ENCODE results near the gene FGFR3.
A peak's percentile ranks its signal among the peaks of the same experiment; 100 is the strongest.

The FGFR3 gene

GRCh38 chr4:1830642-1831228 is 37.6 kb downstream of the FGFR3 start:
- no peak overlapping the region for H3K4me3 ChIP-seq (ENCODE audit: low read length)
- H4K20me1 ChIP-seq (ENCODE audit: insufficient read depth, low read length), result 0 out of 2 replicates have a peak, but pooled peaks cover 6% of the 10 kb centered on the region
- H2AFZ ChIP-seq (ENCODE audit: low read depth, low read length), result no peak overlapping the region
- no peak overlapping the region for H3K27ac ChIP-seq (ENCODE audit: low read length)
- TF ChIP-seq CTCF (IDR thresholded peaks at IDR 0.05; ENCODE audit: low read depth, low read length) (no peak), EZH2phosphoT487 (IDR thresholded peaks at IDR 0.05; ENCODE audit: low read depth) (no peak)
- H3K36me3 ChIP-seq (replicated peaks; ENCODE audit: low read depth, low read length), result peaks cover 54% of the 10 kb centered on the region
- peaks cover 10% of the 10 kb centered on the region for H3K79me2 ChIP-seq (ENCODE audit: low read length)
- H3K9ac ChIP-seq (ENCODE audit: low read length), result no peak overlapping the region
- no peak overlapping the region for H3K4me2 ChIP-seq (ENCODE audit: low read length)
- H3K4me1 ChIP-seq (ENCODE audit: low read length), result peaks cover 23% of the 10 kb centered on the region
- no peaks in the 10 kb centered on the region for H3K9me3 ChIP-seq (ENCODE audit: insufficient read depth, low read length)
- H3K27me3 ChIP-seq (ENCODE audit: low read depth, low read length), result no peaks in the 10 kb centered on the region

- Histone ChIP-seq H3K9me3 (ENCODE audit: insufficient read depth, low read length) (no peaks in the 10 kb centered on the region), H3K79me2 (ENCODE audit: low read length) (peaks cover 10% of the 10 kb centered on the region), H3K36me3 (replicated peaks; ENCODE audit: low read depth, low read length) (peaks cover 50% of the 10 kb centered on the region), H3K4me3 (ENCODE audit: low read length) (no peak overlapping the region), H3K4me2 (ENCODE audit: low read length) (no peak overlapping the region), H3K27ac (ENCODE audit: low read length) (no peak overlapping the region), H2AFZ (ENCODE audit: low read depth, low read length) (no peak overlapping the region), H3K9ac (ENCODE audit: low read length) (no peak overlapping the region), H3K27me3 (ENCODE audit: low read depth, low read length) (no peaks in the 10 kb centered on the region), H4K20me1 (ENCODE audit: insufficient read depth, low read length) (0 out of 2 replicates have a peak, but pooled peaks cover 6% of the 10 kb centered on the region), H3K4me1 (ENCODE audit: low read length) (peaks cover 23% of the 10 kb centered on the region)
- TF ChIP-seq CTCF (IDR thresholded peaks at IDR 0.05; ENCODE audit: low read depth, low read length) (no peak), EZH2phosphoT487 (IDR thresholded peaks at IDR 0.05; ENCODE audit: low read depth) (no peak)
Observed at GRCh38 chr4:1831331-1831730, 38.2 kb downstream of the FGFR3 start.

- Histone ChIP-seq H3K4me2 (ENCODE audit: low read length) (no peak overlapping the region), H3K9ac (ENCODE audit: low read length) (no peak overlapping the region), H3K9me3 (ENCODE audit: insufficient read depth, low read length) (no peaks in the 10 kb centered on the region), H3K4me3 (ENCODE audit: low read length) (no peak overlapping the region), H2AFZ (ENCODE audit: low read depth, low read length) (no peak overlapping the region), H3K27me3 (ENCODE audit: low read depth, low read length) (no peaks in the 10 kb centered on the region), H3K4me1 (ENCODE audit: low read length) (peaks cover 23% of the 10 kb centered on the region), H4K20me1 (ENCODE audit: insufficient read depth, low read length) (0 out of 2 replicates have a peak, but pooled peaks cover 6% of the 10 kb centered on the region), H3K27ac (ENCODE audit: low read length) (no peak overlapping the region), H3K79me2 (ENCODE audit: low read length) (peaks cover 10% of the 10 kb centered on the region), H3K36me3 (replicated peaks; ENCODE audit: low read depth, low read length) (peaks cover 51% of the 10 kb centered on the region)
- TF ChIP-seq CTCF (IDR thresholded peaks at IDR 0.05; ENCODE audit: low read depth, low read length) (no peak), EZH2phosphoT487 (IDR thresholded peaks at IDR 0.05; ENCODE audit: low read depth) (no peak)
Observed at GRCh38 chr4:1832690-1833089, 39.6 kb downstream of the FGFR3 start.

- peaks cover 23% of the 10 kb centered on the region for H3K4me1 ChIP-seq (ENCODE audit: low read length)
Observed at GRCh38 chr4:1833307-1834046, 40.4 kb downstream of the FGFR3 start.

More at GRCh38 chr4:1833307-1834046, 40.4 kb downstream of the FGFR3 start:
- Histone ChIP-seq H3K27ac (ENCODE audit: low read length) (peak overlapping the region; percentile 71), H3K4me2 (ENCODE audit: low read length) (peak overlapping the region; percentile 76), H3K4me3 (ENCODE audit: low read length) (peak overlapping the region; percentile 36; the same call in 1 of the 2 replicates), H4K20me1 (ENCODE audit: insufficient read depth, low read length) (0 out of 2 replicates have a peak, but pooled peaks cover 6% of the 10 kb centered on the region), H3K79me2 (ENCODE audit: low read length) (peaks cover 10% of the 10 kb centered on the region), H3K27me3 (ENCODE audit: low read depth, low read length) (no peaks in the 10 kb centered on the region), H2AFZ (ENCODE audit: low read depth, low read length) (no peak overlapping the region), H3K9me3 (ENCODE audit: insufficient read depth, low read length) (no peaks in the 10 kb centered on the region), H3K36me3 (replicated peaks; ENCODE audit: low read depth, low read length) (peaks cover 51% of the 10 kb centered on the region), H3K9ac (ENCODE audit: low read length) (peak overlapping the region; percentile 56; the same call in 1 of the 2 replicates)
- TF ChIP-seq CTCF (IDR thresholded peaks at IDR 0.05; ENCODE audit: low read depth, low read length), result no peak
- no peak for TF ChIP-seq EZH2phosphoT487 (IDR thresholded peaks at IDR 0.05; ENCODE audit: low read depth)
